ENCODE results near the gene TLE5. TPM values are rescaled to one million over a fixed set of nuclear protein-coding genes. Genes with fewer than 3 reads are reported as not detected.

The TLE5 gene
- total and polyA plus RNA-seq, 9 of the 15 experiments (the other 6 are each of a cell fraction or from before 2014, with no cell fraction given): 2.0 to 347 (median 235) TPM

GRCh38 chr19:3071768-3072167 lies 9.5 kb upstream of the TLE5 start:
- in situ Hi-C loops (cut with MboI): no loop called here
- WGBS (ENCODE audit: insufficient coverage, low coverage, missing lambda C conversion rate): 64% methylated on average over 4 of the region's 4 CpGs
- POLR2A ChIA-PET: interaction anchor here (0.8 to 1.2 kb wide), 2 partner anchors 8 to 121 kb away, joined by 3 read pairs; no protein-coding TSS in a partner anchor

GRCh38 chr19:3068071-3068470 lies 5.8 kb upstream of the TLE5 start:
- no peak for FAIRE-seq
- POLR2A ChIA-PET: interaction anchor here (1.2 to 1.6 kb wide), 2 partner anchors 9 to 14 kb away, joined by 3 to 8 read pairs; no protein-coding TSS in a partner anchor
- in situ Hi-C loops (cut with MboI) (no loop called here), intact Hi-C loops (cut with micrococcal nuclease) (no loop called here)
- no peak overlapping the region for H2AFZ ChIP-seq (ENCODE audit: low read depth, low read length)
- ATAC-seq: no peak
- no TSS peak for BruUV-seq (replicated peaks)
- H4K20me1 ChIP-seq (replicated peaks; ENCODE audit: control insufficient read depth, insufficient read depth, low read length): no peaks in the 10 kb centered on the region
- H3K79me2 ChIP-seq (ENCODE audit: control insufficient read depth, insufficient read depth, low read length): no peaks in the 10 kb centered on the region
- H3K27me3 ChIP-seq (ENCODE audit: control insufficient read depth in 2 of 2, insufficient read depth in 2 of 2, low read length in 2 of 2): no peaks in the 10 kb centered on the region
- TF ChIP-seq ZBTB2 (IDR thresholded peaks at IDR 0.05): no peak
- TF ChIP-seq KLF13 (tag; IDR thresholded peaks at IDR 0.05; ENCODE audit: borderline replicate concordance, low read depth): no peak
- peak; percentile 90 for TF ChIP-seq ZBTB33 (CRISPR knock-in tag; IDR thresholded peaks at IDR 0.05)
- TF ChIP-seq PKNOX1 (IDR thresholded peaks at IDR 0.05): 0 out of 2 replicates have a peak, but pooled peaks have one; percentile 6
- TF ChIP-seq ZNF197 (CRISPR knock-in tag; IDR thresholded peaks at IDR 0.05; ENCODE audit: low read depth): no peak
- TF ChIP-seq MEIS2 (IDR thresholded peaks at IDR 0.05; ENCODE audit: partially characterized antibody): peak; percentile 28
- no peak for DNase-seq (ENCODE audit: extremely low read depth in 1 of 4, low spot score in 3 of 4)
- CTCF ChIA-PET (ENCODE audit: low intra/inter-chr PET ratio): no interaction called here
- 0 out of 2 replicates have a peak, but pooled peaks cover 2% of the 10 kb centered on the region for H3K9me3 ChIP-seq (replicated peaks; ENCODE audit: control insufficient read depth, insufficient read depth, low read depth, low read length)
- H3K27ac ChIP-seq (ENCODE audit: extremely low read depth, low read depth, low read length): no peak overlapping the region
- no peaks in the 10 kb centered on the region for H3K9me1 ChIP-seq (ENCODE audit: control insufficient read depth, insufficient read depth, low read length)
- H3K4me3 ChIP-seq: no peak overlapping the region
- WGBS (ENCODE audit: insufficient coverage, low coverage, missing lambda C conversion rate): 70% methylated on average over 14 of the region's 21 CpGs
- no peak overlapping the region for H3K4me2 ChIP-seq (ENCODE audit: insufficient read depth, low read length)
- peak overlapping the region in 1 of 2 experiments; percentile 78; a peak in 2 of 4 replicates for H3K9ac ChIP-seq (ENCODE audit: insufficient read depth in 1 of 2, low read depth in 2 of 2, low read length in 2 of 2)
- no peaks in the 10 kb centered on the region for H3K36me3 ChIP-seq (ENCODE audit: control insufficient read depth, insufficient read depth, low read length)
- peaks cover 11 to 18% of the 10 kb centered on the region in 2 experiments; a peak in 4 of 5 replicates for H3K4me1 ChIP-seq (replicated peaks in 1 of 2; ENCODE audit: control insufficient read depth in 2 of 2, insufficient read depth in 2 of 2, low read length in 2 of 2)

More at GRCh38 chr19:3071768-3072167, 9.5 kb upstream of the TLE5 start:
- peak overlapping the region; percentile 66 for H2AFZ ChIP-seq (ENCODE audit: low read depth, low read length)
- no peaks in the 10 kb centered on the region for H3K36me3 ChIP-seq (ENCODE audit: control insufficient read depth, insufficient read depth, low read length)
- H3K27ac ChIP-seq (ENCODE audit: extremely low read depth, low read depth, low read length): no peak overlapping the region; the same call in 2 of the 3 replicates
- CTCF ChIA-PET (ENCODE audit: low intra/inter-chr PET ratio): no interaction called here
- BruUV-seq (replicated peaks): no TSS peak
- no peaks in the 10 kb centered on the region for H3K79me2 ChIP-seq (ENCODE audit: control insufficient read depth, insufficient read depth, low read length)
- H4K20me1 ChIP-seq (replicated peaks; ENCODE audit: control insufficient read depth, insufficient read depth, low read length): no peaks in the 10 kb centered on the region
- peak overlapping the region in 1 of 2 experiments; percentile 53; a peak in 1 of 4 replicates for H3K9ac ChIP-seq (ENCODE audit: insufficient read depth in 1 of 2, low read depth in 2 of 2, low read length in 2 of 2)
- FAIRE-seq (no peak), ATAC-seq (no peak), DNase-seq (ENCODE audit: extremely low read depth in 1 of 4, low spot score in 3 of 4) (no peak)
- H3K9me1 ChIP-seq (ENCODE audit: control insufficient read depth, insufficient read depth, low read length): no peaks in the 10 kb centered on the region
- intact Hi-C loops (cut with micrococcal nuclease): loop anchor here (5.0 kb wide), 1 partner anchor 34 kb away; no protein-coding TSS in a partner anchor
- no peak overlapping the region for H3K4me3 ChIP-seq
- TF ChIP-seq FOXK1 (CRISPR knock-in tag; IDR thresholded peaks at IDR 0.05; ENCODE audit: borderline replicate concordance): no peak
- no peak for TF ChIP-seq ZNF436 (CRISPR knock-in tag; IDR thresholded peaks at IDR 0.05)
- TF ChIP-seq MEIS2 (IDR thresholded peaks at IDR 0.05; ENCODE audit: partially characterized antibody): no peak
- H3K9me3 ChIP-seq (replicated peaks; ENCODE audit: control insufficient read depth, insufficient read depth, low read depth, low read length): 0 out of 2 replicates have a peak, but pooled peaks cover 2% of the 10 kb centered on the region
- H3K4me1 ChIP-seq (replicated peaks in 1 of 2; ENCODE audit: control insufficient read depth in 2 of 2, insufficient read depth in 2 of 2, low read length in 2 of 2): peaks cover 12 to 26% of the 10 kb centered on the region in 2 experiments; a peak in 4 of 5 replicates
- H3K4me2 ChIP-seq (ENCODE audit: insufficient read depth, low read length): no peak overlapping the region
- no peaks in the 10 kb centered on the region for H3K27me3 ChIP-seq (ENCODE audit: control insufficient read depth in 2 of 2, insufficient read depth in 2 of 2, low read length in 2 of 2)

All from K562 (cell line).